GM12875 (cell line): ENCODE data around the gene SP8.
"Not testable (repeated sequence)": the region's sequence is repeated elsewhere in the genome, so short reads cannot be mapped to it uniquely, and the experiment has no call there.

Source experiments
- H3K4me3 ChIP-seq: one replicate; pipeline ENCODE4 v1.5.1; 2011; ENCODE audit warnings: low read depth, low read length, control low read depth
- TF ChIP-seq, protein P1 (sequence below): IDR thresholded peaks from 2 replicates; pipeline ENCODE4 v1.5.1; 2011; ENCODE audit warnings: low read depth, mild to moderate bottlenecking, control low read depth, inconsistent platforms, low read length, moderate library complexity, borderline replicate concordance; ENCODE audit not compliant: insufficient read depth

The SP8 gene

GRCh38 chr7:20786779-20787659, at the start of gene SP8:
TSS of gene SP8 (minus strand) at chr7:20786886. CDS start at chr7:20786798, 88 bp downstream.
- TF ChIP-seq, protein P1, sequence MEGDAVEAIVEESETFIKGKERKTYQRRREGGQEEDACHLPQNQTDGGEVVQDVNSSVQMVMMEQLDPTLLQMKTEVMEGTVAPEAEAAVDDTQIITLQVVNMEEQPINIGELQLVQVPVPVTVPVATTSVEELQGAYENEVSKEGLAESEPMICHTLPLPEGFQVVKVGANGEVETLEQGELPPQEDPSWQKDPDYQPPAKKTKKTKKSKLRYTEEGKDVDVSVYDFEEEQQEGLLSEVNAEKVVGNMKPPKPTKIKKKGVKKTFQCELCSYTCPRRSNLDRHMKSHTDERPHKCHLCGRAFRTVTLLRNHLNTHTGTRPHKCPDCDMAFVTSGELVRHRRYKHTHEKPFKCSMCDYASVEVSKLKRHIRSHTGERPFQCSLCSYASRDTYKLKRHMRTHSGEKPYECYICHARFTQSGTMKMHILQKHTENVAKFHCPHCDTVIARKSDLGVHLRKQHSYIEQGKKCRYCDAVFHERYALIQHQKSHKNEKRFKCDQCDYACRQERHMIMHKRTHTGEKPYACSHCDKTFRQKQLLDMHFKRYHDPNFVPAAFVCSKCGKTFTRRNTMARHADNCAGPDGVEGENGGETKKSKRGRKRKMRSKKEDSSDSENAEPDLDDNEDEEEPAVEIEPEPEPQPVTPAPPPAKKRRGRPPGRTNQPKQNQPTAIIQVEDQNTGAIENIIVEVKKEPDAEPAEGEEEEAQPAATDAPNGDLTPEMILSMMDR, result no peak

DNA sequence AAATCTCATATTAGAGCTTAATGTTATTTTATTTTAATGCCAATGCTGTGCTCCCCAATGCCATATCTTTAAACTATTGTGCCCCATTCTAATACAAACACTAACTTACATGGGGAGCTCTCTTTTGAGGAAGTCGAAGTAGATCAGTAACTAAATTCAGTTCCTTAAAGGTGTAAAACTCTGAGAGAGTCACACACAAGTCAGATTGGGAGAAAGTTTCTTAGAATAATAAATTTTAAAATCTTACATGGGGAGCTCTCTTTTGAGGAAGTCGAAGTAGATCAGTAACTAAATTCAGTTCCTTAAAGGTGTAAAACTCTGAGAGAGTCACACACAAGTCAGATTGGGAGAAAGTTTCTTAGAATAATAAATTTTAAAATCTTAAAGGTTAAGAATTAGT, 49.7 kb upstream of the SP8 start:
- H3K4me3 ChIP-seq, result not testable (repeated sequence)

More at GRCh38 chr7:20786779-20787659, at the start of gene SP8:
- H3K4me3 ChIP-seq, result no peak within 1 kb of the TSS

- TF ChIP-seq, protein P1, result no peak
- no peak overlapping the region for H3K4me3 ChIP-seq
Observed at GRCh38 chr7:20835111-20835750, 48.5 kb upstream of the SP8 start.

- TF ChIP-seq, protein P1, result no peak
- no peak overlapping the region for H3K4me3 ChIP-seq
Observed at GRCh38 chr7:20834656-20835055, 48.0 kb upstream of the SP8 start.

DNA sequence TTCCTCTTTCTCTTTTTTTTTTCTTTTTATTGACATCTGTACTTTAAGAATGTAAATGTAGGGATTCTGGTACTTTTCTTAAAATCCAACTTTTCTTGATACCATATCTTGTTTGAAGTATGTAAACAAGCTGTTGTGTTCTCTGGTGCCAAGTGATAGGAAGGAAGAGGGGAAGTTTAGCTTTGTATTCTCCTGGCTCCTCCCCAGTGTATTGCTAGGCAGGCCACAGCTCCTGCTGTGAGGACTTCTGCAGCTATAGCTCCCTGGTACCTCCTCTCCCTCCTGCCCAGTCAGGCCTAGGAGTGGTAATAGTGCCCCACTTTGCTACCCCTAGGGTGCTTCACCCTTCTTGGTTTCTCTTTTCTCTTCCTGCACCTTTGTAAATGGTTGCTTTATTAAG, 45.3 kb upstream of the SP8 start:
- H3K4me3 ChIP-seq, result no peak overlapping the region
- TF ChIP-seq, protein P1, result no peak

- H3K4me3 ChIP-seq, result no peak overlapping the region
- TF ChIP-seq, protein P1, result no peak
Observed at GRCh38 chr7:20831451-20831850, 44.8 kb upstream of the SP8 start.

- TF ChIP-seq, protein P1, result no peak
- no peak overlapping the region for H3K4me3 ChIP-seq
Observed at GRCh38 chr7:20828947-20829346, 42.3 kb upstream of the SP8 start.
